ENCODE results near the gene BBS9. TPM values are rescaled to one million over a fixed set of nuclear protein-coding genes. Genes with fewer than 3 reads are reported as not detected.

The BBS9 gene
- total and polyA plus RNA-seq, 2 donors from 2014 or later = 9.0 to 23.4 TPM

DNA sequence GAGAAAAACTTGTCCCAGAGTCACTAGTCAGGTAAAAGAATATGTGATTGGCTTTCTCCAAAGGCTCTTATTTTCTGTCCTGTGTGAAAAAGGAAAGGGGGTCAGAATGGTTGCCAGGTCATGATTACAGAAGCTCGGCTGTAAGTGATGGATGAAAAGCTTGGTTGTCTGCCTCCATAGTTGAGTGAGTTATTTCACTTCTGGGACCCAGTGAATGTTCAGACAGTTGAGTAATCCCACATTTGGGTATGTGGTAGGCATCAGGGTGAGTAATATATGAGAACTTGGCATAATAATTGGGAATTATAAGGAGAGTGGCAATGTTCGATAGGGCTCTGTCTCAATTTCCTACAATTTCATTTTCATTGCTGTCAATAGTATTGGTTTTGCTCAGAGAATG is 72.5 kb downstream of the BBS9 start:
- no peak for FAIRE-seq
- H3K27me3 ChIP-seq (ENCODE audit: control insufficient read depth, insufficient read depth, low read length) = no peaks in the 10 kb centered on the region

DNA sequence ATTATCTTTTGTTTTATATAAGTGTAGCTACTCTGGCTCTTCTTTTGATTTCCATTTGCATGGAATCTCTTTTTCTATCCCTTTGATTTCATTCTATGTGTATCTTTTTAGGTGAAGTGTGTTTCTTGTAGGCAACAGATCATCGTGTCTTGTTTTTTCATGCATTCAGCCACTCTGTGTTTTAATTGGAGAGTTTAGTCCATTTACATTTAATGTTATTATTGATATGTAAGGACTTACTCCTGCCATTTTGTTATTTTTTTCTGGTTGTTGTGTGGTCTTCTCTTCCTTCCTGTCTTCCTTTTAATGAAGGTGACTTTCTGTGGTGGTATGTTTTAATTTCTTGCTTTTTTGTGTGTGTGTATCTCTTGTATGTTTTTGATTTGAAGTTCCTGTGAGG is 81.6 kb downstream of the BBS9 start:
- no peak overlapping the region for H3K4me3 ChIP-seq (ENCODE audit: low read length in 3 of 3)
- TF ChIP-seq, protein P1, sequence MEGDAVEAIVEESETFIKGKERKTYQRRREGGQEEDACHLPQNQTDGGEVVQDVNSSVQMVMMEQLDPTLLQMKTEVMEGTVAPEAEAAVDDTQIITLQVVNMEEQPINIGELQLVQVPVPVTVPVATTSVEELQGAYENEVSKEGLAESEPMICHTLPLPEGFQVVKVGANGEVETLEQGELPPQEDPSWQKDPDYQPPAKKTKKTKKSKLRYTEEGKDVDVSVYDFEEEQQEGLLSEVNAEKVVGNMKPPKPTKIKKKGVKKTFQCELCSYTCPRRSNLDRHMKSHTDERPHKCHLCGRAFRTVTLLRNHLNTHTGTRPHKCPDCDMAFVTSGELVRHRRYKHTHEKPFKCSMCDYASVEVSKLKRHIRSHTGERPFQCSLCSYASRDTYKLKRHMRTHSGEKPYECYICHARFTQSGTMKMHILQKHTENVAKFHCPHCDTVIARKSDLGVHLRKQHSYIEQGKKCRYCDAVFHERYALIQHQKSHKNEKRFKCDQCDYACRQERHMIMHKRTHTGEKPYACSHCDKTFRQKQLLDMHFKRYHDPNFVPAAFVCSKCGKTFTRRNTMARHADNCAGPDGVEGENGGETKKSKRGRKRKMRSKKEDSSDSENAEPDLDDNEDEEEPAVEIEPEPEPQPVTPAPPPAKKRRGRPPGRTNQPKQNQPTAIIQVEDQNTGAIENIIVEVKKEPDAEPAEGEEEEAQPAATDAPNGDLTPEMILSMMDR (IDR thresholded peaks at IDR 0.05; ENCODE audit: borderline replicate concordance, extremely low read depth, insufficient read depth) = no peak
- no peaks in the 10 kb centered on the region for H3K4me1 ChIP-seq (ENCODE audit: control insufficient read depth in 2 of 3, insufficient read depth in 2 of 3, low read depth in 1 of 3, low read length in 3 of 3)
- DNase-seq = no peak
- intact Hi-C loops (cut with DNase I) = no loop called here
- H3K27ac ChIP-seq (ENCODE audit: low read depth in 2 of 2, low read length in 2 of 2) = no peak overlapping the region
- no peaks in the 10 kb centered on the region for H3K36me3 ChIP-seq (ENCODE audit: control insufficient read depth in 2 of 3, insufficient read depth in 3 of 3, low read length in 3 of 3)
- H3K27me3 ChIP-seq (ENCODE audit: control insufficient read depth, insufficient read depth, low read length) = no peaks in the 10 kb centered on the region
- no peak for FAIRE-seq
- no peak overlapping the region for H3K9ac ChIP-seq (ENCODE audit: low read length in 3 of 3)
- peaks cover 0 to 12% (median 0%) of the 10 kb centered on the region in 3 donors for H3K9me3 ChIP-seq (ENCODE audit: control insufficient read depth in 2 of 3, insufficient read depth in 1 of 3, low read length in 3 of 3)

More for the DNA sequence above, 72.5 kb downstream of the BBS9 start:
- no peak overlapping the region for H3K4me3 ChIP-seq (ENCODE audit: low read length in 3 of 3)
- intact Hi-C loops (cut with DNase I) = no loop called here
- DNase-seq = no peak
- no peaks in the 10 kb centered on the region for H3K4me1 ChIP-seq (ENCODE audit: control insufficient read depth in 2 of 3, insufficient read depth in 2 of 3, low read depth in 1 of 3, low read length in 3 of 3)
- H3K27ac ChIP-seq (ENCODE audit: low read depth in 2 of 2, low read length in 2 of 2) = no peak overlapping the region
- H3K9ac ChIP-seq (ENCODE audit: low read length in 3 of 3) = no peak overlapping the region
- no peaks in the 10 kb centered on the region for H3K9me3 ChIP-seq (ENCODE audit: control insufficient read depth in 2 of 3, insufficient read depth in 1 of 3, low read length in 3 of 3)
- H3K36me3 ChIP-seq (ENCODE audit: control insufficient read depth in 2 of 3, insufficient read depth in 3 of 3, low read length in 3 of 3) = no peaks in the 10 kb centered on the region
- TF ChIP-seq, protein P1 (IDR thresholded peaks at IDR 0.05; ENCODE audit: borderline replicate concordance, extremely low read depth, insufficient read depth) = no peak

DNA sequence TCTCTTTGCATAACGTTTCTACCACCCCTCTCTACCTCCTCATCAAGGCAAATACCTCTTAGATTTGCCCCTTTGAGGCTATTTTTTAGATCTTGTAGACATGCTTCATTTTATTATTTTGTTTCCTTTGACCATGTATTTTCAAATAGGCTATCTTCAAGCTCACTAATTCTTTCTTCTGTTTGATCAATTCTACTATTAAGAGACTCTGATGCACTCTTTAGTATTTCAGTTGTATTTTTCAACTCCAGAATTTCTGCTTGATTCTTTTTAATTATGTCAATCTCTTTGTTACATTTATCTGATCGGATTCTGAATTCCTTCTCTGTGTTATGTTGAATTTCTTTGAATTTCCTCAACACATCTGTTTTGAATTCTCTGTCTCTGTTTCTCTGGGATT is 82.8 kb downstream of the BBS9 start:
- FAIRE-seq (no peak), DNase-seq (no peak)
- intact Hi-C loops (cut with DNase I) = no loop called here
- Histone ChIP-seq H3K27me3 (ENCODE audit: control insufficient read depth, insufficient read depth, low read length) (no peaks in the 10 kb centered on the region), H3K4me3 (ENCODE audit: low read length in 3 of 3) (no peak overlapping the region), H3K36me3 (ENCODE audit: control insufficient read depth in 2 of 3, insufficient read depth in 3 of 3, low read length in 3 of 3) (no peaks in the 10 kb centered on the region), H3K27ac (ENCODE audit: low read depth in 2 of 2, low read length in 2 of 2) (no peak overlapping the region), H3K9me3 (ENCODE audit: control insufficient read depth in 2 of 3, insufficient read depth in 1 of 3, low read length in 3 of 3) (peaks cover 0 to 12% (median 0%) of the 10 kb centered on the region in 3 donors), H3K9ac (ENCODE audit: low read length in 3 of 3) (no peak overlapping the region), H3K4me1 (ENCODE audit: control insufficient read depth in 2 of 3, insufficient read depth in 2 of 3, low read depth in 1 of 3, low read length in 3 of 3) (no peaks in the 10 kb centered on the region)
- TF ChIP-seq, protein P1 (IDR thresholded peaks at IDR 0.05; ENCODE audit: borderline replicate concordance, extremely low read depth, insufficient read depth) = no peak

DNA sequence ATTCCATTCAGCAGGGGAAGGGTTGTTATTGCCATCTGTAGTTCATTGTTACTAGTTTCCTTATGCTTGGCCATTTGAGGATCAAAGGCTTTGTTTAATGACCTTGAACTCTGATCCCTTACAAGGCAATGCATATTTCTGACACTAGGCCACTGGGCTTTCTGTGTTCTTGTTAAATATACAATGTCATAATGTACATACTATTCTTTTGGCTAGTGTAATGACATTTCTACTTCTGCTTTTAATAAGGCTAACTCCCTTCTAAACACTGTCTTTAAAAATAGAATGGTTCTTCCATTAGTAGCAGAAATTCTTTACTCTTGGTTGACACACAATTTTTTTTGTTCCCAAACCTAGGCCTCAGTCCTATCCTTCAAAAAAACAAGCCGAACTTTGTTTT is 86.6 kb downstream of the BBS9 start:
- H3K27me3 ChIP-seq (ENCODE audit: control insufficient read depth, insufficient read depth, low read length) = no peaks in the 10 kb centered on the region
- intact Hi-C loops (cut with DNase I) = no loop called here
- FAIRE-seq (no peak), DNase-seq (no peak)
- H3K4me1 ChIP-seq (ENCODE audit: control insufficient read depth in 2 of 3, insufficient read depth in 2 of 3, low read depth in 1 of 3, low read length in 3 of 3) = no peaks in the 10 kb centered on the region
- no peak overlapping the region for H3K9ac ChIP-seq (ENCODE audit: low read length in 3 of 3)
- no peak overlapping the region for H3K4me3 ChIP-seq (ENCODE audit: low read length in 3 of 3)
- H3K36me3 ChIP-seq (ENCODE audit: control insufficient read depth in 2 of 3, insufficient read depth in 3 of 3, low read length in 3 of 3) = no peaks in the 10 kb centered on the region
- TF ChIP-seq, protein P1 (IDR thresholded peaks at IDR 0.05; ENCODE audit: borderline replicate concordance, extremely low read depth, insufficient read depth) = no peak
- peaks cover 0 to 1% (median 0%) of the 10 kb centered on the region in 3 donors for H3K9me3 ChIP-seq (ENCODE audit: control insufficient read depth in 2 of 3, insufficient read depth in 1 of 3, low read length in 3 of 3)
- no peak overlapping the region for H3K27ac ChIP-seq (ENCODE audit: low read depth in 2 of 2, low read length in 2 of 2)

Data from kidney (tissue), 14 donors.